ENCODE measurements around the gene RNF126. TPM values are rescaled to one million over a fixed set of nuclear protein-coding genes. Genes with fewer than 3 reads are reported as not detected.

Gene RNF126
- total and polyA plus RNA-seq, 8 donors, result 21.1 to 240 (median 35.0) TPM

GRCh38 chr19:645912-646778 lies 16.9 kb downstream of the RNF126 start:
- no peak for DNase-seq
- Histone ChIP-seq H3K36me3 (peaks cover 48 to 73% (median 69%) of the 10 kb centered on the region in 4 donors), H3K27me3 (no peaks in the 10 kb centered on the region), H3K4me1 (no peaks in the 10 kb centered on the region), H3K9me3 (no peaks in the 10 kb centered on the region), H3K4me3 (no peak overlapping the region), H3K27ac (no peak overlapping the region)
- 89 to 94% (median 93%) methylated on average over 44 to 62 of the region's 62 CpGs for WGBS, 5 donors
- intact Hi-C loops (cut with DNase I; ENCODE audit: low total_unique reads), result no loop called here
- TF ChIP-seq POLR2A (IDR thresholded peaks at IDR 0.05), result no peak
- TF ChIP-seq EP300 (IDR thresholded peaks at IDR 0.05), result no peak
- TF ChIP-seq POLR2AphosphoS5 (IDR thresholded peaks at IDR 0.05), result no peak
- no peak for TF ChIP-seq CTCF (IDR thresholded peaks at IDR 0.05)

GRCh38 chr19:644789-645188 lies 18.2 kb downstream of the RNF126 start:
- no peaks in the 10 kb centered on the region for H3K9me3 ChIP-seq
- H3K4me3 ChIP-seq, result no peak overlapping the region
- WGBS, 5 donors, result 77 to 89% (median 82%) methylated on average over 12 to 14 of the region's 14 CpGs
- H3K4me1 ChIP-seq, result peaks cover 5 to 7% (median 5%) of the 10 kb centered on the region in 4 donors
- intact Hi-C loops (cut with DNase I; ENCODE audit: low total_unique reads), result no loop called here
- peaks cover 36 to 59% (median 55%) of the 10 kb centered on the region in 4 donors for H3K36me3 ChIP-seq
- H3K27me3 ChIP-seq, result no peaks in the 10 kb centered on the region
- no peak overlapping the region for H3K27ac ChIP-seq
- no peak for DNase-seq
- TF ChIP-seq POLR2A (IDR thresholded peaks at IDR 0.05), result no peak
- TF ChIP-seq CTCF (IDR thresholded peaks at IDR 0.05), result no peak
- no peak for TF ChIP-seq POLR2AphosphoS5 (IDR thresholded peaks at IDR 0.05)
- no peak for TF ChIP-seq EP300 (IDR thresholded peaks at IDR 0.05)

GRCh38 chr19:644363-644762 lies 18.7 kb downstream of the RNF126 start:
- 72 to 76% (median 75%) methylated on average over 15 to 28 of the region's 28 CpGs for WGBS, 5 donors
- Histone ChIP-seq H3K4me1 (peaks cover 6 to 9% (median 8%) of the 10 kb centered on the region in 4 donors), H3K36me3 (peaks cover 33 to 55% (median 51%) of the 10 kb centered on the region in 4 donors), H3K9me3 (no peaks in the 10 kb centered on the region), H3K27me3 (no peaks in the 10 kb centered on the region), H3K4me3 (no peak overlapping the region), H3K27ac (no peak overlapping the region)
- no peak for TF ChIP-seq EP300 (IDR thresholded peaks at IDR 0.05)
- TF ChIP-seq POLR2A (IDR thresholded peaks at IDR 0.05), result no peak
- TF ChIP-seq CTCF (IDR thresholded peaks at IDR 0.05), result no peak
- no peak for TF ChIP-seq POLR2AphosphoS5 (IDR thresholded peaks at IDR 0.05)
- intact Hi-C loops (cut with DNase I; ENCODE audit: low total_unique reads), result no loop called here
- no peak for DNase-seq

- H3K36me3 ChIP-seq, result peaks cover 26 to 49% (median 45%) of the 10 kb centered on the region in 4 donors
- intact Hi-C loops (cut with DNase I; ENCODE audit: low total_unique reads), result no loop called here
- no peaks in the 10 kb centered on the region for H3K9me3 ChIP-seq
- no peak overlapping the region for H3K4me3 ChIP-seq
- H3K4me1 ChIP-seq, result peaks cover 12 to 15% (median 14%) of the 10 kb centered on the region in 4 donors
- H3K27ac ChIP-seq, result no peak overlapping the region
- TF ChIP-seq POLR2AphosphoS5 (IDR thresholded peaks at IDR 0.05) (no peak), CTCF (IDR thresholded peaks at IDR 0.05) (no peak), EP300 (IDR thresholded peaks at IDR 0.05) (no peak), POLR2A (IDR thresholded peaks at IDR 0.05) (no peak)
- peaks cover 0 to 4% (median 0%) of the 10 kb centered on the region in 3 donors for H3K27me3 ChIP-seq
- 84 to 90% (median 87%) methylated on average over 21 to 24 of the region's 24 CpGs for WGBS, 5 donors
- no peak for DNase-seq
These were observed 19.3 kb downstream of the RNF126 start for GRCh38 chr19:643736-644135.
